ENCODE results near the gene TBC1D22A. TPM values are rescaled to one million over a fixed set of nuclear protein-coding genes. Genes with fewer than 3 reads are reported as not detected.

The TBC1D22A gene
- polyA plus RNA-seq, 1 donor from 2014 or later, result 9.3 TPM

DNA sequence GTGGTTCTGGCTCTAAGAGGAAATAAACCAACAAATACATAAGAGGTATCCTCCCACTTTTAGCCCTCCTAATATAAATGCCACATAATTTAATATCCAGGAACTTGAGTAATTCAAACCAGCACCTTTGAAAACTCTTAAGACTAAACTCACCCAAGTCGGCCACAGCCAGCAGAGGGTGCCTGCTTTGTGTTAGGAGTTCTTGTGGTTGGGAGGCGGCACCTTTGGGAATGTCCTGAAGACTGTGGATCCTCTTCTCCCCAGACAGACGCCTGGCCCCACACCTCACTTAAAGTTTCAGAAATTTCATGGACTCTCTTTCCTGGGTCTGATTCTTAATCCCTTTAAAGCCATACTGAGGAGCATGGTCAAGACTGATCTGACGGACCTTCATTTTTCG lies 169.0 kb downstream of the TBC1D22A start:
- H3K27ac ChIP-seq (ENCODE audit: low read length), result no peak overlapping the region
- TF ChIP-seq EZH2 (IDR thresholded peaks at IDR 0.05; ENCODE audit: borderline replicate concordance, insufficient read depth, low read length, poor library complexity, severe bottlenecking), result no peak
- TF ChIP-seq RAD21 (conservative IDR thresholded peaks at IDR 0.05), result no peak
- TF ChIP-seq, protein P1, sequence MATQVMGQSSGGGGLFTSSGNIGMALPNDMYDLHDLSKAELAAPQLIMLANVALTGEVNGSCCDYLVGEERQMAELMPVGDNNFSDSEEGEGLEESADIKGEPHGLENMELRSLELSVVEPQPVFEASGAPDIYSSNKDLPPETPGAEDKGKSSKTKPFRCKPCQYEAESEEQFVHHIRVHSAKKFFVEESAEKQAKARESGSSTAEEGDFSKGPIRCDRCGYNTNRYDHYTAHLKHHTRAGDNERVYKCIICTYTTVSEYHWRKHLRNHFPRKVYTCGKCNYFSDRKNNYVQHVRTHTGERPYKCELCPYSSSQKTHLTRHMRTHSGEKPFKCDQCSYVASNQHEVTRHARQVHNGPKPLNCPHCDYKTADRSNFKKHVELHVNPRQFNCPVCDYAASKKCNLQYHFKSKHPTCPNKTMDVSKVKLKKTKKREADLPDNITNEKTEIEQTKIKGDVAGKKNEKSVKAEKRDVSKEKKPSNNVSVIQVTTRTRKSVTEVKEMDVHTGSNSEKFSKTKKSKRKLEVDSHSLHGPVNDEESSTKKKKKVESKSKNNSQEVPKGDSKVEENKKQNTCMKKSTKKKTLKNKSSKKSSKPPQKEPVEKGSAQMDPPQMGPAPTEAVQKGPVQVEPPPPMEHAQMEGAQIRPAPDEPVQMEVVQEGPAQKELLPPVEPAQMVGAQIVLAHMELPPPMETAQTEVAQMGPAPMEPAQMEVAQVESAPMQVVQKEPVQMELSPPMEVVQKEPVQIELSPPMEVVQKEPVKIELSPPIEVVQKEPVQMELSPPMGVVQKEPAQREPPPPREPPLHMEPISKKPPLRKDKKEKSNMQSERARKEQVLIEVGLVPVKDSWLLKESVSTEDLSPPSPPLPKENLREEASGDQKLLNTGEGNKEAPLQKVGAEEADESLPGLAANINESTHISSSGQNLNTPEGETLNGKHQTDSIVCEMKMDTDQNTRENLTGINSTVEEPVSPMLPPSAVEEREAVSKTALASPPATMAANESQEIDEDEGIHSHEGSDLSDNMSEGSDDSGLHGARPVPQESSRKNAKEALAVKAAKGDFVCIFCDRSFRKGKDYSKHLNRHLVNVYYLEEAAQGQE (IDR thresholded peaks at IDR 0.05; ENCODE audit: borderline replicate concordance), result no peak
- TF ChIP-seq SMC3 (conservative IDR thresholded peaks at IDR 0.05; ENCODE audit: poor library complexity), result no peak
- TF ChIP-seq EP300 (conservative IDR thresholded peaks at IDR 0.05; ENCODE audit: poor library complexity, severe bottlenecking), result no peak
- TF ChIP-seq, protein P2, sequence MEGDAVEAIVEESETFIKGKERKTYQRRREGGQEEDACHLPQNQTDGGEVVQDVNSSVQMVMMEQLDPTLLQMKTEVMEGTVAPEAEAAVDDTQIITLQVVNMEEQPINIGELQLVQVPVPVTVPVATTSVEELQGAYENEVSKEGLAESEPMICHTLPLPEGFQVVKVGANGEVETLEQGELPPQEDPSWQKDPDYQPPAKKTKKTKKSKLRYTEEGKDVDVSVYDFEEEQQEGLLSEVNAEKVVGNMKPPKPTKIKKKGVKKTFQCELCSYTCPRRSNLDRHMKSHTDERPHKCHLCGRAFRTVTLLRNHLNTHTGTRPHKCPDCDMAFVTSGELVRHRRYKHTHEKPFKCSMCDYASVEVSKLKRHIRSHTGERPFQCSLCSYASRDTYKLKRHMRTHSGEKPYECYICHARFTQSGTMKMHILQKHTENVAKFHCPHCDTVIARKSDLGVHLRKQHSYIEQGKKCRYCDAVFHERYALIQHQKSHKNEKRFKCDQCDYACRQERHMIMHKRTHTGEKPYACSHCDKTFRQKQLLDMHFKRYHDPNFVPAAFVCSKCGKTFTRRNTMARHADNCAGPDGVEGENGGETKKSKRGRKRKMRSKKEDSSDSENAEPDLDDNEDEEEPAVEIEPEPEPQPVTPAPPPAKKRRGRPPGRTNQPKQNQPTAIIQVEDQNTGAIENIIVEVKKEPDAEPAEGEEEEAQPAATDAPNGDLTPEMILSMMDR (IDR thresholded peaks at IDR 0.05; ENCODE audit: poor library complexity, severe bottlenecking), result no peak
- TF ChIP-seq TAF1 (IDR thresholded peaks at IDR 0.05; ENCODE audit: low read depth), result no peak
- no peak for TF ChIP-seq MXI1 (conservative IDR thresholded peaks at IDR 0.05; ENCODE audit: poor library complexity, severe bottlenecking)
- no peaks in the 10 kb centered on the region for H4K20me1 ChIP-seq (ENCODE audit: insufficient read depth)
- no peaks in the 10 kb centered on the region for H3K9me3 ChIP-seq (ENCODE audit: low read length)
- no peaks in the 10 kb centered on the region for H3K9me2 ChIP-seq (ENCODE audit: insufficient read depth, low read length)
- H3K27me3 ChIP-seq (ENCODE audit: insufficient read depth, low read depth, low read length), result no peaks in the 10 kb centered on the region
- no peaks in the 10 kb centered on the region for H3K36me3 ChIP-seq (ENCODE audit: insufficient read depth, low read length)
- no peaks in the 10 kb centered on the region for H3F3A ChIP-seq (ENCODE audit: insufficient read depth, low read length, poor library complexity, severe bottlenecking)
- H3K4me3 ChIP-seq (ENCODE audit: low read length), result no peak overlapping the region
- no peak overlapping the region for H3K4me2 ChIP-seq (ENCODE audit: low read length)
- H3K79me2 ChIP-seq (replicated peaks; ENCODE audit: insufficient read depth, low read length), result no peaks in the 10 kb centered on the region
- H3K9ac ChIP-seq (ENCODE audit: low read length), result no peak overlapping the region
- H2AFZ ChIP-seq (ENCODE audit: low read depth, low read length), result no peak overlapping the region

DNA sequence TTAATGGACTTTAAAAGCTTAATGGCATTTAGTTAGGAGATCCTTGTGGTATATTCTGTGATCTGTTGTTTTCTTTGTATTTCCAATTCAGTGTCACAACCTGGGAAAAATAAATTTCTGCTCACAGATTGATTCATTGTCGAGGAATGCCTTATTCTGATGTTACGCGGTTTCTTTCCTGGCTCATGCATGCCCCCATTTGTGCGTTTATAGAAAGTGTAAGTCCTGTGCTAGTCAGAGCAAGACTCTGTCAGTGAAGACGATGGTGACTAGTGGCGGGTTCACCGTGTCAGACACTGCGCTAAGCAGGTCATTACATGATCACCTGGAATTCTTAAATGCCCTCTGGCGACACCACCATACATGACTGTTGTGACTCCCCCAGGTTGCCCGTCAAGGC lies 169.4 kb downstream of the TBC1D22A start:
- Histone ChIP-seq H3K36me3 (ENCODE audit: insufficient read depth, low read length) (no peaks in the 10 kb centered on the region), H3K9me3 (ENCODE audit: low read length) (no peaks in the 10 kb centered on the region), H3K4me2 (ENCODE audit: low read length) (no peak overlapping the region), H3K27me3 (ENCODE audit: insufficient read depth, low read depth, low read length) (no peaks in the 10 kb centered on the region), H3K27ac (ENCODE audit: low read length) (no peak overlapping the region), H4K20me1 (ENCODE audit: insufficient read depth) (no peaks in the 10 kb centered on the region), H3K4me3 (ENCODE audit: low read length) (no peak overlapping the region), H3K79me2 (replicated peaks; ENCODE audit: insufficient read depth, low read length) (no peaks in the 10 kb centered on the region), H3K9me2 (ENCODE audit: insufficient read depth, low read length) (no peaks in the 10 kb centered on the region), H3K9ac (ENCODE audit: low read length) (no peak overlapping the region), H2AFZ (ENCODE audit: low read depth, low read length) (no peak overlapping the region), H3F3A (ENCODE audit: insufficient read depth, low read length, poor library complexity, severe bottlenecking) (no peaks in the 10 kb centered on the region)
- TF ChIP-seq, protein P2 (IDR thresholded peaks at IDR 0.05; ENCODE audit: poor library complexity, severe bottlenecking), result no peak
- TF ChIP-seq POLR2AphosphoS5 (IDR thresholded peaks at IDR 0.05) (no peak), EZH2 (IDR thresholded peaks at IDR 0.05; ENCODE audit: borderline replicate concordance, insufficient read depth, low read length, poor library complexity, severe bottlenecking) (no peak), RAD21 (conservative IDR thresholded peaks at IDR 0.05) (no peak), TAF1 (IDR thresholded peaks at IDR 0.05; ENCODE audit: low read depth) (no peak), EP300 (conservative IDR thresholded peaks at IDR 0.05; ENCODE audit: poor library complexity, severe bottlenecking) (no peak), MXI1 (conservative IDR thresholded peaks at IDR 0.05; ENCODE audit: poor library complexity, severe bottlenecking) (no peak), SMC3 (conservative IDR thresholded peaks at IDR 0.05; ENCODE audit: poor library complexity) (no peak)
- TF ChIP-seq, protein P1 (IDR thresholded peaks at IDR 0.05; ENCODE audit: borderline replicate concordance), result no peak
